NOMO-1 treated with dmso at 0.1 percent for 144 hours (cell line): ENCODE measurements around the gene CXXC4.

Experiments used
- DNase-seq: peaks from one replicate; lab custom pipeline; 2025; ENCODE audit not compliant: unreplicated experiment; lab: John Stamatoyannopoulos, UW

The CXXC4 gene

GRCh38 chr4:104424475-104424941 lies 70.2 kb downstream of the CXXC4 start:
- no peak for DNase-seq

- no peak for DNase-seq
Measured at GRCh38 chr4:104421566-104421965, 73.1 kb downstream of the CXXC4 start.

- no peak for DNase-seq
Measured at GRCh38 chr4:104420766-104421165, 73.9 kb downstream of the CXXC4 start.
